Colon (tissue), 2 donors: Measurements from ENCODE around the gene CNIH1.
A peak's percentile ranks its signal among the peaks of the same experiment; 100 is the strongest.
"Not testable (repeated sequence)": the region's sequence is repeated elsewhere in the genome, so short reads cannot be mapped to it uniquely, and the experiment has no call there.

Source experiments
- FAIRE-seq: peaks from 2 replicates; lab custom pipeline; 2012; peaks lifted over from hg19 to GRCh38; lab: Jason Lieb, UNC
- donor health status: control.
- donor health status: control.

Gene CNIH1

GRCh38 chr14:54465654-54466053 is 24.5 kb upstream of the CNIH1 start:
- no peak for FAIRE-seq

GRCh38 chr14:54462048-54462447 is 20.9 kb upstream of the CNIH1 start:
- no peak for FAIRE-seq

- FAIRE-seq: no peak
Observed at GRCh38 chr14:54459106-54459505, 17.9 kb upstream of the CNIH1 start.

- not testable (repeated sequence) for FAIRE-seq
Observed at GRCh38 chr14:54458536-54458935, 17.4 kb upstream of the CNIH1 start.

GRCh38 chr14:54457609-54457996 is 16.4 kb upstream of the CNIH1 start:
- FAIRE-seq: no peak

GRCh38 chr14:54456820-54457608 is 15.8 kb upstream of the CNIH1 start:
- peak; percentile 74 for FAIRE-seq

- FAIRE-seq: no peak
Observed at GRCh38 chr14:54455363-54455762, 14.2 kb upstream of the CNIH1 start.

- not testable (repeated sequence) for FAIRE-seq
Observed at GRCh38 chr14:54453990-54454389, 12.8 kb upstream of the CNIH1 start.

- no peak for FAIRE-seq
Observed at GRCh38 chr14:54453252-54453651, 12.1 kb upstream of the CNIH1 start.

- no peak for FAIRE-seq
Observed at GRCh38 chr14:54451961-54452360, 10.8 kb upstream of the CNIH1 start.

- no peak for FAIRE-seq
Observed at GRCh38 chr14:54451121-54451601, 10.0 kb upstream of the CNIH1 start.

GRCh38 chr14:54450535-54450934 is 9.4 kb upstream of the CNIH1 start:
- no peak for FAIRE-seq

- no peak for FAIRE-seq
Observed at GRCh38 chr14:54447231-54447692, 6.1 kb upstream of the CNIH1 start.

GRCh38 chr14:54446161-54446693 is 5.1 kb upstream of the CNIH1 start:
- FAIRE-seq: no peak

- no peak for FAIRE-seq
Observed at GRCh38 chr14:54444681-54445080, 3.5 kb upstream of the CNIH1 start.

- FAIRE-seq: no peak
Observed at GRCh38 chr14:54443981-54444380, 2.8 kb upstream of the CNIH1 start.

GRCh38 chr14:54442961-54443360 is 1.8 kb upstream of the CNIH1 start:
- FAIRE-seq: not testable (repeated sequence)

GRCh38 chr14:54440476-54440872 is 700 bp downstream of the CNIH1 start:
- FAIRE-seq: no peak

- FAIRE-seq: no peak
Observed at GRCh38 chr14:54440037-54440436, 1.1 kb downstream of the CNIH1 start.

- no peak for FAIRE-seq
Observed at GRCh38 chr14:54438703-54439102, 2.5 kb downstream of the CNIH1 start.

GRCh38 chr14:54437954-54438353 is 3.2 kb downstream of the CNIH1 start:
- not testable (repeated sequence) for FAIRE-seq

- no peak for FAIRE-seq
Observed at GRCh38 chr14:54435500-54435981, 5.6 kb downstream of the CNIH1 start.

GRCh38 chr14:54428527-54428926 is 12.6 kb downstream of the CNIH1 start:
- no peak for FAIRE-seq

GRCh38 chr14:54427871-54428270 is 13.3 kb downstream of the CNIH1 start:
- no peak for FAIRE-seq
